Stomach (tissue), 4 donors: ENCODE measurements around the gene TRHDE.

Source experiments
- CTCF ChIP-seq, 7 experiments: fragments of 450-650 bp in 4 of 7; fragments of 200-600 bp in 3 of 7; sonication (generic) in 3 of 7; IDR thresholded peaks; one replicate each; pipeline ENCODE4 v1.5.1; 2016 to 2019; ENCODE audit warnings: antibody characterized with exemption in 7 of 7, control low read depth in 2 of 7, mild to moderate bottlenecking in 1 of 7
- EP300 ChIP-seq: sonication (generic); formaldehyde crosslinking; IDR thresholded peaks from one replicate; pipeline ENCODE4 v1.6.1; 2017; ENCODE audit warnings: antibody characterized with exemption
- POLR2A ChIP-seq, 4 donors: fragments of 450-650 bp; IDR thresholded peaks; one replicate each; pipeline ENCODE4 v1.6.1; 2016; ENCODE audit warnings: antibody characterized with exemption in 4 of 4, control low read depth in 2 of 4, mild to moderate bottlenecking in 1 of 4, moderate library complexity in 1 of 4
- POLR2AphosphoS5 ChIP-seq, 3 donors: sonication (generic); formaldehyde crosslinking; IDR thresholded peaks; one replicate each; pipeline ENCODE4 v1.6.1; 2016; ENCODE audit warnings: antibody characterized with exemption in 3 of 3

- TF ChIP-seq EP300 (no peak), CTCF (IDR thresholded peaks at IDR 0.05) (no peak), POLR2A (IDR thresholded peaks at IDR 0.05) (no peak), POLR2AphosphoS5 (IDR thresholded peaks at IDR 0.05) (no peak)
These were observed 10.6 kb downstream of the TRHDE start for GRCh38 chr12:72282721-72283120.
